WTC11 (cell line): Measurements from ENCODE around the gene SDK2. TPM values are rescaled to one million over a fixed set of nuclear protein-coding genes. Genes with fewer than 3 reads are reported as not detected.

Experiments
- ATAC-seq: fragments of 200-7000 bp; cut with Tn5 transposase; 2 replicates; pipeline ENCODE4 v1.10.0; 2021; ENCODE audit warnings: mild to moderate bottlenecking, moderate library complexity
- CTCF ChIA-PET: fragments of 300-600 bp; sonication (Branson Sonifier 250); formaldehyde crosslinking; loops from one replicate; lab custom pipeline; 2021; ENCODE audit warnings: antibody characterized with exemption; lab: Charles Lee
- POLR2A ChIA-PET: fragments of 350-600 bp; sonication (Branson Sonifier 250); formaldehyde crosslinking; loops from one replicate; lab custom pipeline; 2021; ENCODE audit warnings: antibody characterized with exemption; lab: Charles Lee
- DNase-seq: peaks from one replicate; pipeline ENCODE4 v3.0.0; 2021; ENCODE audit warnings: low spot score
- H3K27ac Mint-ChIP-seq: 2 replicates; pipeline ENCODE4 v1.8.0; 2021; ENCODE audit warnings: mixed read lengths
- H3K27me3 Mint-ChIP-seq: 2 replicates; pipeline ENCODE4 v1.8.0; 2021; ENCODE audit warnings: low read depth, mild to moderate bottlenecking, moderate library complexity, mixed read lengths
- H3K36me3 Mint-ChIP-seq: 2 replicates; pipeline ENCODE4 v1.8.0; 2021; ENCODE audit warnings: mixed read lengths
- H3K4me1 Mint-ChIP-seq: 2 replicates; pipeline ENCODE4 v1.8.0; 2022; ENCODE audit warnings: mixed read lengths
- H3K4me3 Mint-ChIP-seq: 2 replicates; pipeline ENCODE4 v1.8.0; 2021; ENCODE audit warnings: mild to moderate bottlenecking, moderate library complexity, mixed read lengths
- H3K9me3 Mint-ChIP-seq: 2 replicates; pipeline ENCODE4 v1.8.0; 2021; ENCODE audit warnings: mixed read lengths
- ATF3 ChIP-seq: sonication (generic); formaldehyde crosslinking; conservative IDR thresholded peaks from 2 replicates; pipeline ENCODE4 v1.8.1; 2022; ENCODE audit warnings: mild to moderate bottlenecking, missing genetic modification reagents
- CDX4 ChIP-seq: fragments of 250-450 bp; sonication (Bioruptor Pico); IDR thresholded peaks from 2 replicates; pipeline ENCODE4 v1.9.0; 2021; ENCODE audit warnings: moderate library complexity, mild to moderate bottlenecking, inconsistent platforms, borderline replicate concordance
- E2F4 ChIP-seq: sonication (generic); formaldehyde crosslinking; IDR thresholded peaks from 2 replicates; pipeline ENCODE4 v1.8.1; 2022; ENCODE audit warnings: low read depth, mild to moderate bottlenecking, moderate library complexity, missing genetic modification reagents, borderline replicate concordance
- E2F5 ChIP-seq: sonication (generic); formaldehyde crosslinking; IDR thresholded peaks from 2 replicates; pipeline ENCODE4 v1.8.1; 2022; ENCODE audit warnings: mild to moderate bottlenecking, moderate library complexity, missing genetic modification reagents
- ERG ChIP-seq: fragments of 250-450 bp; sonication (Bioruptor Pico); IDR thresholded peaks from 2 replicates; pipeline ENCODE4 v1.8.0; 2021; ENCODE audit warnings: mild to moderate bottlenecking
- FOXK1 ChIP-seq: sonication (generic); formaldehyde crosslinking; IDR thresholded peaks from 2 replicates; pipeline ENCODE4 v1.8.0; 2022; ENCODE audit warnings: mild to moderate bottlenecking, moderate library complexity, missing genetic modification reagents
- FOXP4 ChIP-seq: sonication (generic); formaldehyde crosslinking; IDR thresholded peaks from 2 replicates; pipeline ENCODE4 v1.8.0; 2022; ENCODE audit warnings: mild to moderate bottlenecking, missing genetic modification reagents
- MAX ChIP-seq: sonication (generic); formaldehyde crosslinking; IDR thresholded peaks from 2 replicates; pipeline ENCODE4 v1.8.0; 2022; ENCODE audit warnings: mild to moderate bottlenecking, missing genetic modification reagents
- MLX ChIP-seq: sonication (generic); formaldehyde crosslinking; IDR thresholded peaks from 2 replicates; pipeline ENCODE4 v1.8.1; 2023; ENCODE audit warnings: mild to moderate bottlenecking, missing genetic modification reagents, moderate library complexity
- MXD4 ChIP-seq: fragments of 250-450 bp; sonication (Bioruptor Pico); IDR thresholded peaks from 2 replicates; pipeline ENCODE4 v1.8.0; 2021; ENCODE audit warnings: mild to moderate bottlenecking, moderate library complexity, borderline replicate concordance
- OVOL2 ChIP-seq: fragments of 250-450 bp; sonication (Bioruptor Pico); IDR thresholded peaks from 2 replicates; pipeline ENCODE4 v1.9.0; 2021; ENCODE audit warnings: mild to moderate bottlenecking, borderline replicate concordance
- PRDM15 ChIP-seq: sonication (generic); formaldehyde crosslinking; IDR thresholded peaks from 2 replicates; pipeline ENCODE4 v1.8.0; 2022; ENCODE audit warnings: missing genetic modification reagents
- TEAD1 ChIP-seq: sonication (generic); formaldehyde crosslinking; IDR thresholded peaks from 2 replicates; pipeline ENCODE4 v1.8.0; 2022; ENCODE audit warnings: mild to moderate bottlenecking, missing genetic modification reagents
- ZMAT4 ChIP-seq: fragments of 250-450 bp; sonication (Bioruptor Pico); IDR thresholded peaks from 2 replicates; pipeline ENCODE4 v1.9.0; 2021; ENCODE audit warnings: mild to moderate bottlenecking
- ZNF219 ChIP-seq: sonication (generic); formaldehyde crosslinking; IDR thresholded peaks from 2 replicates; pipeline ENCODE4 v1.8.0; 2023; ENCODE audit warnings: missing genetic modification reagents, mild to moderate bottlenecking, borderline replicate concordance
- ZNF263 ChIP-seq: sonication (generic); formaldehyde crosslinking; IDR thresholded peaks from 2 replicates; pipeline ENCODE4 v1.8.1; 2022; ENCODE audit warnings: low read depth, mild to moderate bottlenecking, moderate library complexity, missing genetic modification reagents
- ZNF423 ChIP-seq: fragments of 250-450 bp; sonication (Bioruptor Pico); IDR thresholded peaks from 2 replicates; pipeline ENCODE4 v2.1.2; 2022; ENCODE audit warnings: mild to moderate bottlenecking, moderate library complexity
- ZSCAN18 ChIP-seq: fragments of 250-450 bp; sonication (Bioruptor Pico); IDR thresholded peaks from 2 replicates; pipeline ENCODE4 v2.1.2; 2022; ENCODE audit warnings: mild to moderate bottlenecking, moderate library complexity
- total RNA-seq: library from RNA; stranded (reverse); gene quantifications from 3 replicates; pipeline ENCODE4 v1.2.3, GENCODE V29; 2021

SDK2 gene
- total RNA-seq, 1 experiment from 2014 or later, result 14.8 TPM

GRCh38 chr17:73338566-73339197 lies 305.6 kb downstream of the SDK2 start:
- ATAC-seq, result no peak
- Mint-ChIP-seq H3K4me1 (peaks cover 37% of the 10 kb centered on the region), H3K9me3 (no peaks in the 10 kb centered on the region), H3K4me3 (no peak overlapping the region), H3K36me3 (no peaks in the 10 kb centered on the region), H3K27me3 (no peaks in the 10 kb centered on the region), H3K27ac (no peak overlapping the region)
- CTCF ChIA-PET, result interaction anchor here (1.5 to 1.6 kb wide), 2 partner anchors 21 to 31 kb away, joined by 3 to 4 read pairs; no protein-coding TSS in a partner anchor
- no peak for DNase-seq
- POLR2A ChIA-PET, result no interaction called here
- TF ChIP-seq FOXK1 (no peak), ZMAT4 (CRISPR knock-in tag) (no peak), ZSCAN18 (CRISPR knock-in tag) (no peak), E2F4 (CRISPR knock-in tag) (no peak), TEAD1 (CRISPR knock-in tag) (no peak), ZNF219 (CRISPR knock-in tag) (no peak), E2F5 (no peak), FOXP4 (no peak), ERG (CRISPR knock-in tag) (no peak), ZNF263 (no peak)

- Mint-ChIP-seq H3K4me3 (no peak overlapping the region), H3K27me3 (no peaks in the 10 kb centered on the region), H3K36me3 (no peaks in the 10 kb centered on the region), H3K4me1 (peaks cover 31% of the 10 kb centered on the region), H3K9me3 (no peaks in the 10 kb centered on the region), H3K27ac (no peak overlapping the region)
- DNase-seq (no peak), ATAC-seq (no peak)
- POLR2A ChIA-PET, result no interaction called here
- CTCF ChIA-PET, result interaction anchor here (1.5 to 1.6 kb wide), 2 partner anchors 22 to 32 kb away, joined by 3 to 4 read pairs; no protein-coding TSS in a partner anchor
- TF ChIP-seq MXD4 (CRISPR knock-in tag) (no peak), ATF3 (CRISPR knock-in tag) (no peak), MAX (CRISPR knock-in tag) (no peak), MLX (CRISPR knock-in tag) (no peak), ZNF423 (CRISPR knock-in tag) (no peak), OVOL2 (CRISPR knock-in tag) (no peak), PRDM15 (CRISPR knock-in tag) (no peak), CDX4 (no peak), FOXK1 (no peak)
Observed at GRCh38 chr17:73338050-73338521, 306.2 kb downstream of the SDK2 start.
